ENCODE data around the gene RGS5.
A peak's percentile ranks its signal among the peaks of the same experiment; 100 is the strongest.

RGS5 gene

DNA sequence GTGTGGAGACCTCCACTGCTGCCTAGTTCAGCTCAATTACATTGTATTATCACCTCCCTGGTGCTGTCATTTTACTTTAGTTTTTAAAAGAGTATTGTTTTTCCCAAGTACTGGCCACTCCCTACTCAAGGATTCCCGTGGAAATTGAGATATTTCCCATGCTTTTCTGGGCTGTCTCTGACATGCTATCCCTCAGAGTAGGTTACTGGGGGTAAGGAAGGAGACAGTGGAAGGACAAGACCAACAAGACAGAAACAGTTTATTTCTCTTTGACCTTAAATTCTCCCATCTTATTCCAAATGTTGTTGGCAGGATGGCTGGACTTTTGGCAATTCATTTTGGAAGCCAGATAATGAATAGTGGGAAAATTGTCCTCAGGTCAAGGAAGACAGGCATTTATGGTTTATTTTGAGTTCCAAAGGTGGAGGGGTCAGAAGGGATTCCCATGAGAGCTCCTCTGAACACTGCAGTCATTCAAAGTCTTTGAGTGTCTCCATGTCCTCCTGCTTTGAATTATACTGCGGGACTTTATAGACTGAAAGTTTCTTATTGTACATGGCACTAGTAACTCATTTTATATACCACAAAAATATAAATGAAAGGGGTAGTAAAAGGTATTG is 20.3 kb downstream of the RGS5 start:
- DNase-seq (ENCODE audit: low read depth, low spot score), result no peak

DNA sequence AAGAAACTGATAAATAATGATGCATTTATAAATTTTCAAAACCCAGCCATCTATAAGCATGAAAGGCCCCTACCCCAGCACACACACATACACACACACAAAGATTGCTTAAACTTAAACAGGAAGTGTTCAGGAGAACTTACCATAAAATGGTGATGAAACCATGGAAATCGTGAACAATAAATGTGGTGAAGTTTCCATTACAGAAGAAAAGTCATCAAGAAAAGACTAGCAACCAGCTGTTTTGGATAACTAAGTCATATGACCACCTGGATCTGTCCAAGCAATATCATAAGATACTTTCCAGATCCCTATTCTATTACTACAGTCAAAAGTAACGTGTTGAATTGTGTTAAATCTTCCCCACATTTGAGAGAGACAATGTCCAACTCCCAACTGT is 24.1 kb downstream of the RGS5 start:
- DNase-seq (ENCODE audit: low read depth, low spot score), result no peak

DNA sequence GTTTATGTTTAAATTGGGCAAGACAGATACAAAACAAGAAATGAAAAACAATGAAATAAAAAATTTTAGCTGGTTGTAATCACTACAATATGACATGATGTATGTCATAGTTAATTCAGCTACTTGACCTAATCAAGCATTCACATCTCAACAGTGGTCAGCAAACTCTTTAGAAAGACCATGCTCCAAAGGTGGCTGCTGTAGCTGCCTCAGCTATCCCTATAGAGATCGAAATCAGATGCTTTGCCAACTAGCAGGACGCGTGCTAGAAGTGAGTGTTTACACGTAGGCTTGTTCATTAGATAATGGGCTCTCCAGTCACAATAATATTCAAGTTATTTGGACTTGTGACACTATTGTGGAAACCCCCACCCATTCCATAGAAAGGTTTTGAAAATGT is 25.9 kb downstream of the RGS5 start:
- DNase-seq (ENCODE audit: low read depth, low spot score), result no peak

DNA sequence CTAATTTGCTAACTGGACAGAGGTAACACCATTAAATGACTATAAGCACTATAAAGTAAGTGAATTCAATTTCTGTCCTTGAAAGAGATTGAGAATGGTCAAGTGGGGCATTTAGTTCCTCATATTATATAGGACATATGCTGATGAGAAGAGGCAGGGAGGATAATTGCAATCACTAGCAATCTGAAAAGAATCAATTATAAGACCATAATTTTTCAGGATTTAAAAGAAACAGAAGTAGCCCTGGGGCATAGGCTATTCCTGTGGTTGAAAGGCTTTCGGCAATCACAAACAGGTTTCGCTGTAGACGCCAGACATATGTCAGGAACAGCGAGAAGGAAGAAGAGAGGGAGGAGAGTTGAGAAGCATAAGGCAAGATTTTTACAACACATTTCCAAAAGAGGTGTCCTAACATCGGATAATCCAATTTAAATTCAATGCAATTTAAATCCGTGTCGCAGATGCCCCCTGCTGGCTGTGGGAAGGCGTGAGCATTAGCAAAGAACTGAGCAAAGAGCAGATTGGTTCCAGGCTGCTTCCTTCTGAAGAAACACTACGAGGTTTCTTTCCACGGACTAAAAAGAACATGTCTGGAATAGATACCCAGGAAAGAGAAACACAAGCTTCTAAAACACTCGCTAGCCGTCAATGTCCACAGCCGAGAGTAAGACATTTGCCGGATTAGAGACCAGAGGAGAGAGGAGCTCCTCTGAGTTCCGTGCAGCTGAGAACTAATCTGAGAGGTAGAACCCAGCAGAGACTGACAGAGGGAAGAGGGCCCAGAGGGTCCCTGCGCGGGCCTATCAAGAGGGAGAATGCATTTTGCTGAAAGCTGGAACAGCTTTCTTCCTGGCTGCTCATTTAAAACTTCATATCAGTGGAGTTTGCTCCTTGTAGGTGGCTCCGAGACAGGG is 27.9 kb downstream of the RGS5 start:
- DNase-seq (ENCODE audit: low read depth, low spot score), result no peak

DNA sequence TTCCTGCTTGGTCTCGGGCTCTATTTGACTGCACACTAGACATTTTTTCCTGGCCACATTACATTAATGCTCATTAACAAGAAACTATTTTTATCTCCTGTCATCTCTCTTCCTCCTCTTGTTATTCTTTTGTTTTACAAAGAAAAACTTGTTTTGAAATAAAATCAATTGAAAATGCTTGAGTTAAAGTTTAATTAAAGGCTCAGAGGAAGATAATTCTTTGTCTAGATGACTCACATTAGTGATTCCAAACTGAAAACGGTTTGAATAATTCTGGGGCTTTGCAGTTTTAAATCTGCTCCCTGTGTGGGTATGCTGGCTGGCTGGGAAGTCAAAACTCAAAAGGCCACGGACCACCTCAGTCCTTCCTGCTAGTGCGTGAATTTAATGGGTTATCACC is 29.6 kb downstream of the RGS5 start:
- DNase-seq (ENCODE audit: low read depth, low spot score), result no peak

DNA sequence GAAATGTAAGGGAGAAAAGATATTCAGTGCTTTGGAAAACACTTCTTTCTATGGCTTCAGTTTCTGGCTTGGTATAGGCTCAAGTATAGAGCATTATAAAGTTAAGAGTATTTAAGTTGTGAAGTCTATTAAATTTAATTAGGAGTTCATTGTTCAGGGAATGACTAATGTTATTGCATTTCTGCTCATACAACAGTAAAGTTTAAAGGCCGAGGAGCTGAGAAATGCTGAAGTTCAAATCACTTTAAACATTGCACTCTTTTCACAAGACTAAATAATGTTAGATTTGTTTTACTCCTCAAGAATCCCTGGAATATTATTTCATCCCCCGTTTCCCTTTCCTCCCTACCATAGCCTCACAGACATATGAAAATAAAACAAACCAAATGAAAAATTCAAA is 30.1 kb downstream of the RGS5 start:
- DNase-seq (ENCODE audit: low read depth, low spot score), result no peak

DNA sequence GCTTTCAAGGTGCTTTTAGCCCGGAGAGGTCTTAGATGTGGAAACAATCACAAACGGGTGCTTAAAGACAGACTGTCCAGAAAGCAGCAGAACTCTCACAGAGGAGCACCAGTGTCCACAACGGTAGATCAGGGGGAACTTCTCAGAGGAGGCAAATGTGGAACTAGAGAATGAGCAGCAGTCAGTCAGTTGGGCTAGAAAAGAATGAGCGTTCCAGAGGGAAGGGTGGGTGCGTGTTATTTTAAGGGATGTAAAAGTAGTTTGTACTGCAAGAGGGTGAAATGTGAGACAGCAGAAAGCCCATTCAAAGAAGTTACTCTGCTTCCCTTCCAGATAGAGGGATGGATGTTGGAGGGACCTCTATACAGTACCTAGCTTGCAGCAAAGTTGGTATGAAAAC is 30.9 kb downstream of the RGS5 start:
- no peak for DNase-seq (ENCODE audit: low read depth, low spot score)

DNA sequence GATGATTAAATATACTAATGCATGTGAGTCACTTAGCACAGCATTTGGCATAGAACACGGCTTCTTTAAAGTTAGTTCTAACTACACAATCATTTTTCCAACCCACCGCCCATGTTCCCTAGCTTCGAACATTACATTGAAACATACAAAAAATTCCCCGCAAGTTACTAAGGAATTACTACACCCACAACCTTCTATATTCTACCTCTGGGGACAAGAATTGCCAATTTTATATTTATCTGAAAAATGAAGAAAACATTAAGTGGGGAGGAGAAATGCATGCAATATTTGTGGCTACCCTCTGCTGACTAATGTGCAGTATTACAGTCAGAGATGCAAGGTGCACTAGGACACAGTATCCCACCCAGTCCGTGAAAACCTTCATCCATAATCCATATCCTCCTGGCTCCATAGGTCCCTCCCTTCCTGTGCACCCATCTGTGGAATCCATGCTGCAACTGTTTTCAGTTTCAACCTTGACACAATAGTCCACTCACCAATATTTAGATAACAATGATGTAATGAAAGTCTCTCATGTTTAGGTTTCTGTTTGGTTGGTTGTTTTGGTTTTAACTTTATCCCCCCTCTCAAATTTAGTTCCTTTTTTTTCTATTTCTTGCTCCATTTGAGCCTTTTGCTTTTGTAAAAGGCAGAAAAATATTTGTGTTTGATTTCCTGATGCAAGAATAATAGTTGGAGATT is 31.6 kb downstream of the RGS5 start:
- no peak for DNase-seq (ENCODE audit: low read depth, low spot score)

DNA sequence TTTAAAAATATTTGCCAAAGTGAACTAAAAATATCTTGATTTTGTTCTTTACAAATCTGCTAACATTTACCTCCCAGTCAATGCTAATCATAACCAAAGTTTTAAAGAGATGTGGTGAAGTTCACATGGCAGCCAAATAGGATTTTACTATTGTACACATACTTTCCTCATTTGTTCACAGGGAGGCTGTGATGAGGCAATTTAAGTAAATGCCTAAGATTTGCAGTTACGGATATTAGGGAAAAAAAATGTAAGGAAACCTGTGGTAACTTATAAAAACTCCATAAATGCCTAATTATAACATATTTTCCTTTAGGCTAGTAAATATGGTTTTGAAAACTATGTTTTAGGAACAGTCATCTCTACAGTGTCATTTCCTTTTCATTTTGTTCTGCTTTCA is 32.4 kb downstream of the RGS5 start:
- no peak for DNase-seq (ENCODE audit: low read depth, low spot score)

DNA sequence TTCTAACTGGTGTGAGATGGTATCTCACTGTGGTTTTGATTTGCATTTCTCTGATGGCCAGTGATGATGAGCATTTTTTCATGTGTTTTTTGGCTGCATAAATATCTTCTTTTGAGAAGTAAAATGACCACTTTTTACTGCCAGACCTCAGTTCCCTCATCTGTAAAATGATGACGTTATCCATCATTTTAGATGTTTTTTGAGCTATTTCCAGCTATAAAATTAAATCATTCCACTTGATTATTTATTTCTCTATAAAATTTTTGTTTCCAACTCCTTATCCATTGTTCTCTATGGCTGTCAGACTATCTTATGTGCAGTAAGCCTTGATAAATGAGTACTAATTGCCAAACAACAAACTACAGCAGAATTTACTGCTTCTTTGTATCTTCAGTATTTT is 33.2 kb downstream of the RGS5 start:
- DNase-seq (ENCODE audit: low read depth, low spot score), result no peak

DNA sequence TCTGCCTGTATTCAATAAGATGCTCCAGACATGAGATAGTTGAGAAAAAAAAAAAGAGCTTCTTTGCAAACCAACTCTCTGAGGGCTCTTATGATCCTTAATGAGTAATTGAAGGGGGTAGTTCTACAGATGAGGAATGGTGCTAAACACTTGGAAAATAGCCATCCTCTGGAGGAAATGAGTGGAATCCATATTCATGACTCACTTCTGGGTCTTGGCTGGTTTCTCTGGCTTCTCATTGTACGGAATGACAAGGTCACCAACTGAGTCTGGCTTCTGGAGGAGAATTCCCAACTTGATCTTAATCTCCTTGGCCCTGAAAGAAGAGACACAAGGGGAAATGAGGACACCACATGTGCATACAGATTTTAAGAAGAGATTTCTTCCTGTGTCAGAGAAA is 34.7 kb downstream of the RGS5 start:
- peak; percentile 75 for DNase-seq (ENCODE audit: low read depth, low spot score)

DNA sequence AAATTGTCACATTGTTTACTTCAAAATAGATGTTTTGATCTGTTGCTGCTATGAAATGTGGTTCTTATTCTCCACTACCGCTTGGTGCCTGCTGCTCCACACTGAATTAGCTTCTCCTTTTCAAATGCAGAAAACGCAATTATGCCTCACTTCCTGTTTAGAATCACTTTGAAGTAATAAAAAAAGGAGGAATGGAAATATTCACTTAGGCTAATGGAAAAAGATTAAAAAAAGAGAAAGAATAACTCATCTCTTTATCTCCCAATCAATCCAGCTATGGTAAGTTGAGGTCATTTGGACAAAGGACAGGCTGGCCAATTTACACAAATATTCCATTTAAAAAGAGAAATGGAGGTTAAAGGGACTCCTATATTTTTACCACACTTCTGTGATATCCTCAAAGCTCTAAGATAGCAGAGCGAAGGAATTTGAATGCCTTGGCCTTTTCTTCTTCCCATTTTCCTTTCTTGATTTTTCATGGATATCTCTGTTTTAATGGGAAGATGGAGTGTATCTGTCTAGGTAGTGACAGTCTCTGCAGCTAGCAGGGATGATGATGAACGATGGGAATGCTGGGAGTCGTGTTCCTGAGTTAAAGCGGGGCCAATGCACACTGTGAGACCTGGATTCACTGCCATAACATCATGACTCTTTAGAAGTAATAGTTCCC is 35.7 kb downstream of the RGS5 start:
- DNase-seq (ENCODE audit: low read depth, low spot score), result no peak

DNA sequence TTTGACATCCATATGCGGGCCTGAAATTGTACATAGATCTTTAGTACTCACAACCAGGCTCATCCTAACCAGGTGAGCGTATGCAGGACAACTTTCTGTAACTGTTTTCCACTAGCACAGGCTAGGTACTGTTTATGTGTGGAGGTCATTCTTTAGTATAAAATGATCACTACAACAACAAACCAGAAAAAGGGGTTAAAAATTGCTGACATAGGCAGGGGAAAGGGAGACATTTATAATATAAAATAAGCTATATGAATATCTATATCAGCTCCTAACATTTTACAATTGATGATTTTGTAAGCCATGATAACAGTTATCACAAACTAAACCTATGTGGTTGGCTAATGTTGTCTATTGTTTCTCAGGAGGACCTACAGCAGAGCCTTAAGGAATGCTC is 37.6 kb downstream of the RGS5 start:
- DNase-seq (ENCODE audit: low read depth, low spot score), result no peak

DNA sequence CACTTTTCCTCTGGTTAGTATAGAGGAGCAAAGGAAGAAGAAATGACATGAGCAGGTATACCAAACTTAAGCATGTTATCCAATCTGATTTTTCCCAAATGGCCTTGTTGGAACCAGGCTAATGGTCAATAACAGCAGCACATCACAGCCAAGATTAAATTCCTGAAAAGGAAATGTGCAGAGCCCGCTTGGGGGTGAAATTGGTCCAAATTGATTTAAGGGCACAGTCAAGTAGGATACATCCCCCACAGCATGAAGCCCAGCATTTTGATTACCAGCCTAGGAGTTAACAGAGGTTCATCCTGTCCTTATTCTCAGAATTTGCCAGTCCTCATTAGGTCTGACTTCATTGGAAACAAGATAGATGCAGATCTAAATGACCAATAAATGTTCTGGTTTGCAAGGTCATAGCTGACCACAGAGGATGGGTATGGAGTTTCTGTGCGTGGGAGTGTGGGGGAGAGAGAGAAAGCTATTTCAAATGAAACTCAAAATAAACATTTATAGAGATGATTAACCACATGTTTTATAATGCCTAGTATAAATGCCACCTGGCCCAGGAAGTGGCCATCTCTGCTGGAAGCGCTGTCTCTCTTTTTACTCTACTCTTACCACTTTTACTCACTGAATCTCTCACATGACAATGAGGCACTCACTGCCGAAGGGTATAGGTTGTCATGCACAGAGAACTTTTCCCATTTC is 38.7 kb downstream of the RGS5 start:
- DNase-seq (ENCODE audit: low read depth, low spot score), result no peak

DNA sequence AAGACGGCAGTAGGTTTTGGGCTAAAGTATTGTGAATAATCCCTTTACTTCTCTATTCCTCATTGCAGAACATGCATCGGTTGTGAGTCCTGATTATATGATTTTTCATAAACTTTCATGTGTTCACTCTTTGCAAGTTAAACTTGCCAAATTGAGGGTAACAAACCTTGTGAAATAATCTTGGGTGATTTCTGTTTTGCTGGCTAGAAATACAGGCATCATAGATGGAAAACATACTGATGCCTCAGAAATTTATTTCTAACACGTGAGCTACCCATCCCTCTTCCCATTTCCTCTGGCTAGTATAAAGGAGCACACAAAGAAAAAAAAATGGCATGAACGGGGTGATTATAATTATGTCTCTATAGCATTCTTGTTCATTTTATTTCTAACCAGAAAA is 39.6 kb downstream of the RGS5 start:
- no peak for DNase-seq (ENCODE audit: low read depth, low spot score)

DNA sequence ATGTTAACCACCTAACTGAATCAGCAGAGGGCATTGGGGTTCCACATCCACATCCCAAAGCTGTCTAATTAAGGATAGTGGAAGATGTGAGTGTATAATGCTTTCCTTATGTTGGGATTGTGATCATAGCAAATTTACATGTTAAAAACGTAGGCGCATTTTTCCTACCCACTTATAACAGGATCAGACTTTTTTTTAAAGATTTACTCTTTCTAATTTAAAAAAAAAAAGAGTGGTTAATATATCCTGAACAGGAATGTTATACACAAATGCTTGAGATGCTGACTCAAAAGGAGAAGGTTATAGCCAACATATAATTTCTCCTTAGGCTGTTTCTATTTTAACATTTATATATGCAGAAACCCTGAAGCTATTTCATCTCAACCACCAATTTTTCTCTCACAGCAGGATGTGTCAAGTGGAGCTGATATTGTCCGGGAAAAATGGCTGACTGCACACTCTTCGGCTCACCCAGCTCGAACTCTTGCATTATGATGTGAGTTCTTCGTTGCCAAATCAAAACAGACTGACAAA is 40.3 kb downstream of the RGS5 start:
- no peak for DNase-seq (ENCODE audit: low read depth, low spot score)

DNA sequence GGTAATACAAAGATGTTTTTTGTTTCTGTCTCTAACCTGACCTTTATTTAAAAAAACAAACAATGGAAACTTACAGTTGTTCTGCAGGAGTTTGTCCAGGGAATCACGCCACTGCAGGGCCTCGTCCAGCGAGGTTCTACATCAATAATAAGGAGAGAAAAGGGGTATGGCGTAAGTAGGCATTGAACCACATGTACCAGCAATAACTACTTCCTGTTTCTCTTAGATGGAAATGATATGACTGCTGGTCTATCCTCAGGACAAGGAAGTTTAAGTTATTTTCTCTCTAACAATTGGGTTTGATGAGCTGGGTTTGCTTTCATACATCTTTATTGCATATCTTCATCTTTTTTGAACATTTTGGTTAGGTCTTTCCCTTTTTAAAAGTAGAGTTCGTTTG is 40.9 kb downstream of the RGS5 start:
- DNase-seq (ENCODE audit: low read depth, low spot score), result no peak

DNA sequence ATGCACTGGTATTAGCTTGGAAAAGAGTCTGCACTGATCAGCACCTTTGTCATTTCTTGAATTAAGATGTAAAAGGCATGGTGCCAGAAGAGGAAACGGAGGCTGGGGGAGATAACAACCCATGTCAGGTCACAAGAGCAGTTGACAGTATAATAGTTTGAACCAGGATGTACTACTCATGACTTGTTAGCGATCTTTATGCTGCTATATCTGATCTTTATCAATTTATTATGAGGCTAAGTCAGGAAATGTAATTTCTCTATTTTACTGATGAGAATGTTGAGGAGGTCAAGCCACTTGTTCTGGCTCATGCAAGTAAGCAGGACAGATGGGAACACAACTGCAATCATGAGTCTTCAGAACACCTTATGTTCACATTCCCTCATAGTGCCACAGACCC is 41.4 kb downstream of the RGS5 start:
- DNase-seq (ENCODE audit: low read depth, low spot score), result no peak

DNA sequence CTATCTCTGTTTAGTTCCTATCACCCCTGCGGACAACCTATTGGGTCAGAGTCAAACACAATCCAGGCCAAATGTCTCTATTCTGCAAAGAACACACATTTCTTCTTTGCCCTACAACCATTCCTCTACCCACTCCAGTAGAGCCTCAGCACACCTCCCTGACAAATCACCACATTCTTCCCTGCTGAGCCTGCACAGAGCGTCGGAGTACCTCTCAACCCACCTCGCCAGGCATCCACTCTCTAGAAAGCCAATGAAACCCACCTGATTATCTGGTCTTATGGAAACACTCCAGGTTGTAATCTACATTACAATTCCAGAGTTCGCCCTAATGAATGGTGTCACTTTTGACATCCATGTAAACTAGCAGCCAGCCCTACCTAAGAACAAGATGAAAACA is 47.1 kb downstream of the RGS5 start:
- DNase-seq (ENCODE audit: low read depth, low spot score), result no peak

DNA sequence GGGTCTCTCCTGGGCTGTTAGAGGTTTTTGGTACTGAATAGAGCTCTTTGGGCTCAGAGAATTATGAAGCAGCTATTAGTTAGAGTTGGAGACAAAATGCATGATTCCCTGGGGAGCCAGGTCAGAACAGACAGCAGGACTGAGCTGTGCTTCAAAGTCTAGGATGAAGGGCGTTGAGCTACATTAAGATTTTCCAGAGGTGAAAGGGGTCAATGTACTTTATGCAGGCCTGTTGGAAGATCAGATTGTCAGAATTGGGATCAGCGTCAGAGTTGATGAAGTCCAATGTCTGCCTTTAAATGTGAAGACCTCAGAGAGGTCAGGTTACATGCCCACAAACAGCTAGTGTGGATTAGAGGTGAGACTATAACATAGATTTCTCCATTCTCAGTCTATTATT is 53.8 kb downstream of the RGS5 start:
- DNase-seq (ENCODE audit: low read depth, low spot score), result no peak

DNA sequence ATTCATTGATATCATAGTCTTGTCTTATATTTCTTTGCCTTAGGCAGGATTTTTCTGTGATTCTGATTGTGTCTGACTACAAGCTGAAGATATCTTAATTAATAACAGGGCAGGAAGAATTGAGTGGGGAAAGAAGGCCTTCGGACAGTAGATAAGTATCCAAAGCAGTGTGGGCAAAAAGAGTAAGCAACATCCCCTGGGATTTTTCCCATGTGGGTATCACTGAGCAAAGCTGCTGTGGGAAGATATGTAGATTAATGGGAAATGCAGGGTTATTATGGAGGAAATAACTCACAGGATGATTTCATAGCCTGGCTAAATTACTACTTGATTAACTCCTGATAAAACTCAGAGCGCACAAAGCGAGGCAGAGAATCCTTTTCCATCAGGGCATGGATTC is 55.7 kb downstream of the RGS5 start:
- no peak for DNase-seq (ENCODE audit: low read depth, low spot score)

All from smooth muscle cell of the brain vasculature (primary cell).